Forelimb muscle (tissue), 1 donor: ENCODE measurements around the gene RALGAPA2. TPM values are rescaled to one million over a fixed set of nuclear protein-coding genes. Genes with fewer than 3 reads are reported as not detected.

Experiments used
- DNase-seq: peaks from one replicate; pipeline ENCODE4 v3.0.0-alpha.2; 2013; ENCODE audit warnings: low read depth
- polyA plus RNA-seq: library from polyadenylated mRNA; unstranded; fragments of 120-200 nt; gene quantifications from one replicate; pipeline ENCODE4 v1.2.1, GENCODE V29; 2013; ENCODE audit not compliant: insufficient read length

RALGAPA2 gene
- polyA plus RNA-seq, 1 donor: 8.0 TPM

- no peak for DNase-seq
These were observed 81.9 kb downstream of the RALGAPA2 start for GRCh38 chr20:20630551-20630950.

GRCh38 chr20:20629556-20630188, 82.8 kb downstream of the RALGAPA2 start:
- no peak for DNase-seq

GRCh38 chr20:20628314-20628713, 84.1 kb downstream of the RALGAPA2 start:
- DNase-seq: no peak

- DNase-seq: no peak
These were observed 85.0 kb downstream of the RALGAPA2 start for GRCh38 chr20:20627471-20627870.

GRCh38 chr20:20624914-20625313, 87.5 kb downstream of the RALGAPA2 start:
- no peak for DNase-seq

- no peak for DNase-seq
These were observed 91.2 kb downstream of the RALGAPA2 start for GRCh38 chr20:20621195-20621594.

- no peak for DNase-seq
These were observed 98.1 kb downstream of the RALGAPA2 start for GRCh38 chr20:20614391-20614790.

- DNase-seq: no peak
These were observed 100.2 kb downstream of the RALGAPA2 start for GRCh38 chr20:20612251-20612650.

GRCh38 chr20:20611167-20611566, 101.3 kb downstream of the RALGAPA2 start:
- no peak for DNase-seq

- no peak for DNase-seq
These were observed 102.9 kb downstream of the RALGAPA2 start for GRCh38 chr20:20609522-20609921.

- no peak for DNase-seq
These were observed 103.8 kb downstream of the RALGAPA2 start for GRCh38 chr20:20608641-20609040.

GRCh38 chr20:20608041-20608440, 104.4 kb downstream of the RALGAPA2 start:
- DNase-seq: no peak

GRCh38 chr20:20606881-20607280, 105.6 kb downstream of the RALGAPA2 start:
- no peak for DNase-seq

- no peak for DNase-seq
These were observed 106.4 kb downstream of the RALGAPA2 start for GRCh38 chr20:20606050-20606449.

GRCh38 chr20:20604907-20605306, 107.5 kb downstream of the RALGAPA2 start:
- no peak for DNase-seq

GRCh38 chr20:20604357-20604756, 108.1 kb downstream of the RALGAPA2 start:
- no peak for DNase-seq

- DNase-seq: no peak
These were observed 109.0 kb downstream of the RALGAPA2 start for GRCh38 chr20:20603339-20603990.

GRCh38 chr20:20597966-20598365, 114.5 kb downstream of the RALGAPA2 start:
- DNase-seq: no peak

- no peak for DNase-seq
These were observed 118.3 kb downstream of the RALGAPA2 start for GRCh38 chr20:20594171-20594530.

- no peak for DNase-seq
These were observed 118.8 kb downstream of the RALGAPA2 start for GRCh38 chr20:20593447-20594170.

- DNase-seq: no peak
These were observed 127.3 kb downstream of the RALGAPA2 start for GRCh38 chr20:20585146-20585545.

GRCh38 chr20:20582734-20583133, 129.7 kb downstream of the RALGAPA2 start:
- no peak for DNase-seq

- no peak for DNase-seq
These were observed 132.3 kb downstream of the RALGAPA2 start for GRCh38 chr20:20580139-20580538.
